ENCODE measurements around the gene LRRK1.

LRRK1 gene

GRCh38 chr15:101028772-101029438 is 109.7 kb downstream of the LRRK1 start:
- Histone ChIP-seq H3K9me3 (ENCODE audit: low read depth, low read length) (no peaks in the 10 kb centered on the region; the same call in 1 of the 2 replicates), H3K4me3 (no peak overlapping the region), H3K9ac (ENCODE audit: insufficient read length) (no peak overlapping the region), H3K27ac (no peak overlapping the region), H3K36me3 (ENCODE audit: insufficient read depth, low read length) (no peaks in the 10 kb centered on the region)
- TF ChIP-seq EZH2 (IDR thresholded peaks at IDR 0.05) (no peak), FOXP2 (optimal IDR thresholded peaks at IDR 0.05; ENCODE audit: control extremely low read depth, extremely low read length, insufficient read depth) (no peak), POLR2AphosphoS5 (IDR thresholded peaks at IDR 0.05; ENCODE audit: borderline replicate concordance, low read depth, low read length) (no peak)
- DNase-seq (ENCODE audit: low read depth, low spot score): no peak

GRCh38 chr15:101029971-101030661 is 111.0 kb downstream of the LRRK1 start:
- H3K36me3 ChIP-seq (ENCODE audit: insufficient read depth, low read length): no peaks in the 10 kb centered on the region
- TF ChIP-seq POLR2AphosphoS5 (IDR thresholded peaks at IDR 0.05; ENCODE audit: borderline replicate concordance, low read depth, low read length) (no peak), EZH2 (IDR thresholded peaks at IDR 0.05) (no peak), FOXP2 (optimal IDR thresholded peaks at IDR 0.05; ENCODE audit: control extremely low read depth, extremely low read length, insufficient read depth) (no peak)
- DNase-seq (ENCODE audit: low read depth, low spot score): no peak

GRCh38 chr15:101031213-101031612 is 112.1 kb downstream of the LRRK1 start:
- no peak overlapping the region for H3K4me3 ChIP-seq
- TF ChIP-seq POLR2AphosphoS5 (IDR thresholded peaks at IDR 0.05; ENCODE audit: borderline replicate concordance, low read depth, low read length): no peak
- TF ChIP-seq EZH2 (IDR thresholded peaks at IDR 0.05): no peak
- no peak for TF ChIP-seq FOXP2 (optimal IDR thresholded peaks at IDR 0.05; ENCODE audit: control extremely low read depth, extremely low read length, insufficient read depth)
- no peak overlapping the region for H3K27ac ChIP-seq
- peaks cover 11% of the 10 kb centered on the region; the same call in 1 of the 2 replicates for H3K9me3 ChIP-seq (ENCODE audit: low read depth, low read length)
- no peak for DNase-seq (ENCODE audit: low read depth, low spot score)
- H3K9ac ChIP-seq (ENCODE audit: insufficient read length): no peak overlapping the region
- H3K36me3 ChIP-seq (ENCODE audit: insufficient read depth, low read length): no peaks in the 10 kb centered on the region

More at GRCh38 chr15:101029971-101030661, 111.0 kb downstream of the LRRK1 start:
- Histone ChIP-seq H3K9me3 (ENCODE audit: low read depth, low read length) (peaks cover 8% of the 10 kb centered on the region; the same call in 1 of the 2 replicates), H3K4me3 (no peak overlapping the region), H3K9ac (ENCODE audit: insufficient read length) (no peak overlapping the region), H3K27ac (no peak overlapping the region)

GRCh38 chr15:101033801-101034200 is 114.6 kb downstream of the LRRK1 start:
- no peaks in the 10 kb centered on the region for H3K36me3 ChIP-seq (ENCODE audit: insufficient read depth, low read length)
- DNase-seq (ENCODE audit: low read depth, low spot score): no peak
- no peak overlapping the region for H3K27ac ChIP-seq
- TF ChIP-seq EZH2 (IDR thresholded peaks at IDR 0.05): no peak
- no peak for TF ChIP-seq POLR2AphosphoS5 (IDR thresholded peaks at IDR 0.05; ENCODE audit: borderline replicate concordance, low read depth, low read length)
- TF ChIP-seq FOXP2 (optimal IDR thresholded peaks at IDR 0.05; ENCODE audit: control extremely low read depth, extremely low read length, insufficient read depth): no peak
- H3K4me3 ChIP-seq: no peak overlapping the region
- peaks cover 11% of the 10 kb centered on the region; the same call in 1 of the 2 replicates for H3K9me3 ChIP-seq (ENCODE audit: low read depth, low read length)
- H3K9ac ChIP-seq (ENCODE audit: insufficient read length): no peak overlapping the region

- H3K9me3 ChIP-seq (ENCODE audit: low read depth, low read length): peaks cover 11% of the 10 kb centered on the region; the same call in 1 of the 2 replicates
- H3K36me3 ChIP-seq (ENCODE audit: insufficient read depth, low read length): no peaks in the 10 kb centered on the region
- no peak overlapping the region for H3K9ac ChIP-seq (ENCODE audit: insufficient read length)
- no peak overlapping the region for H3K4me3 ChIP-seq
- no peak for TF ChIP-seq POLR2AphosphoS5 (IDR thresholded peaks at IDR 0.05; ENCODE audit: borderline replicate concordance, low read depth, low read length)
- TF ChIP-seq FOXP2 (optimal IDR thresholded peaks at IDR 0.05; ENCODE audit: control extremely low read depth, extremely low read length, insufficient read depth): no peak
- no peak for TF ChIP-seq EZH2 (IDR thresholded peaks at IDR 0.05)
- H3K27ac ChIP-seq: no peak overlapping the region
- no peak for DNase-seq (ENCODE audit: low read depth, low spot score)
Measured at GRCh38 chr15:101035611-101036010, 116.5 kb downstream of the LRRK1 start.

- TF ChIP-seq EZH2 (IDR thresholded peaks at IDR 0.05) (no peak), FOXP2 (optimal IDR thresholded peaks at IDR 0.05; ENCODE audit: control extremely low read depth, extremely low read length, insufficient read depth) (no peak), POLR2AphosphoS5 (IDR thresholded peaks at IDR 0.05; ENCODE audit: borderline replicate concordance, low read depth, low read length) (no peak)
- DNase-seq (ENCODE audit: low read depth, low spot score): no peak
- Histone ChIP-seq H3K9me3 (ENCODE audit: low read depth, low read length) (peaks cover 11% of the 10 kb centered on the region; the same call in 1 of the 2 replicates), H3K36me3 (ENCODE audit: insufficient read depth, low read length) (no peaks in the 10 kb centered on the region), H3K27ac (no peak overlapping the region), H3K4me3 (no peak overlapping the region), H3K9ac (ENCODE audit: insufficient read length) (no peak overlapping the region)
Measured at GRCh38 chr15:101036189-101036588, 117.0 kb downstream of the LRRK1 start.

GRCh38 chr15:101037090-101037830 is 118.1 kb downstream of the LRRK1 start:
- TF ChIP-seq EZH2 (IDR thresholded peaks at IDR 0.05) (no peak), POLR2AphosphoS5 (IDR thresholded peaks at IDR 0.05; ENCODE audit: borderline replicate concordance, low read depth, low read length) (no peak), FOXP2 (optimal IDR thresholded peaks at IDR 0.05; ENCODE audit: control extremely low read depth, extremely low read length, insufficient read depth) (no peak)
- DNase-seq (ENCODE audit: low read depth, low spot score): no peak
- Histone ChIP-seq H3K27ac (no peak overlapping the region), H3K4me3 (no peak overlapping the region), H3K36me3 (ENCODE audit: insufficient read depth, low read length) (no peaks in the 10 kb centered on the region), H3K9me3 (ENCODE audit: low read depth, low read length) (peaks cover 11% of the 10 kb centered on the region; the same call in 1 of the 2 replicates), H3K9ac (ENCODE audit: insufficient read length) (no peak overlapping the region)

All from SK-N-MC (cell line).